GM23338 (cell line): ENCODE results near the gene CAMTA1. TPM values are rescaled to one million over a fixed set of nuclear protein-coding genes. Genes with fewer than 3 reads are reported as not detected.

Experiments
- ATAC-seq: fragments of 200-7000 bp; cut with Tn5 transposase; 3 replicates; pipeline ENCODE4 v1.9.1; 2020
- DNase-seq: peaks from one replicate; pipeline ENCODE4 v3.0.0-alpha.2; 2015; ENCODE audit warnings: low spot score
- H2AFZ ChIP-seq: fragments of 200-600 bp; sonication (generic); 2 replicates; pipeline ENCODE4 v1.8.0; 2016; ENCODE audit warnings: antibody characterized with exemption, mild to moderate bottlenecking, moderate library complexity
- H3F3A ChIP-seq: fragments of 200-600 bp; sonication (generic); replicated peaks from 2 replicates; pipeline ENCODE4 v1.8.0; 2017; ENCODE audit warnings: antibody characterized with exemption, mixed run types, low read depth
- H3K27ac ChIP-seq: fragments of 200-600 bp; sonication (generic); 2 replicates; pipeline ENCODE4 v1.6.1; 2016; ENCODE audit warnings: low read depth
- H3K27me3 ChIP-seq: fragments of 200-600 bp; sonication (generic); 2 replicates; pipeline ENCODE4 v1.8.0; 2016; ENCODE audit warnings: mild to moderate bottlenecking, mixed run types, moderate library complexity; ENCODE audit not compliant: insufficient read depth
- H3K36me3 ChIP-seq: fragments of 200-600 bp; sonication (generic); 2 replicates; pipeline ENCODE4 v1.8.0; 2016; ENCODE audit warnings: mild to moderate bottlenecking; ENCODE audit not compliant: insufficient read depth
- H3K4me1 ChIP-seq: fragments of 200-600 bp; sonication (generic); 2 replicates; pipeline ENCODE4 v1.8.0; 2016; ENCODE audit warnings: mild to moderate bottlenecking, moderate library complexity; ENCODE audit not compliant: insufficient read depth
- H3K4me2 ChIP-seq: fragments of 200-600 bp; sonication (generic); 2 replicates; pipeline ENCODE4 v1.7.1; 2017; ENCODE audit warnings: mixed run types
- H3K4me3 ChIP-seq: fragments of 200-600 bp; sonication (generic); 2 replicates; pipeline ENCODE4 v1.6.1; 2016; ENCODE audit warnings: mixed run types
- H3K79me2 ChIP-seq: fragments of 200-600 bp; sonication (generic); replicated peaks from 2 replicates; pipeline ENCODE4 v1.8.0; 2017; ENCODE audit warnings: mild to moderate bottlenecking; ENCODE audit not compliant: insufficient read depth
- H3K9me2 ChIP-seq: fragments of 200-600 bp; sonication (generic); 2 replicates; pipeline ENCODE4 v1.8.0; 2017; ENCODE audit not compliant: insufficient read depth
- H4K20me1 ChIP-seq: fragments of 200-600 bp; sonication (generic); replicated peaks from 2 replicates; pipeline ENCODE4 v1.8.0; 2017; ENCODE audit warnings: mild to moderate bottlenecking; ENCODE audit not compliant: insufficient read depth
- H3K27ac Mint-ChIP-seq: 2 replicates; pipeline ENCODE4 v1.8.0; 2020; ENCODE audit warnings: inconsistent platforms, mild to moderate bottlenecking, moderate library complexity, mixed read lengths
- H3K27me3 Mint-ChIP-seq: 3 replicates; pipeline ENCODE4 v1.8.0; 2022; ENCODE audit warnings: low read depth, mild to moderate bottlenecking, moderate library complexity, mixed read lengths, inconsistent platforms; ENCODE audit not compliant: insufficient read depth, poor library complexity
- H3K36me3 Mint-ChIP-seq: 3 replicates; pipeline ENCODE4 v1.8.0; 2021; ENCODE audit warnings: low read depth, mild to moderate bottlenecking, inconsistent platforms, moderate library complexity, mixed read lengths
- H3K4me1 Mint-ChIP-seq: 3 replicates; pipeline ENCODE4 v1.8.0; 2020; ENCODE audit warnings: mild to moderate bottlenecking, inconsistent platforms, mixed read lengths
- H3K4me3 Mint-ChIP-seq: 3 replicates; pipeline ENCODE4 v1.8.0; 2021; ENCODE audit warnings: moderate library complexity, mild to moderate bottlenecking, inconsistent platforms, mixed read lengths
- H3K9me3 Mint-ChIP-seq: 3 replicates; pipeline ENCODE4 v1.8.0; 2020; ENCODE audit warnings: moderate library complexity, mild to moderate bottlenecking, inconsistent platforms, mixed read lengths
- CREB1 ChIP-seq: fragments of 250-450 bp; sonication (Bioruptor Pico); IDR thresholded peaks from 2 replicates; pipeline ENCODE4 v1.5.0; 2020; ENCODE audit warnings: low read depth, mild to moderate bottlenecking, moderate library complexity
- ETS1 ChIP-seq: IDR thresholded peaks from 2 replicates; pipeline ENCODE4 v1.6.1; 2016; ENCODE audit warnings: antibody characterized with exemption
- EZH2 ChIP-seq: fragments of 200-600 bp; sonication (generic); IDR thresholded peaks from one replicate; pipeline ENCODE4 v1.8.0; 2017; ENCODE audit warnings: antibody characterized with exemption, mild to moderate bottlenecking, low read depth; ENCODE audit not compliant: unreplicated experiment
- EZH2phosphoT487 ChIP-seq: fragments of 200-600 bp; sonication (generic); IDR thresholded peaks from one replicate; pipeline ENCODE4 v1.8.1; 2018; ENCODE audit warnings: antibody characterized with exemption; ENCODE audit not compliant: unreplicated experiment
- JUNB ChIP-seq: IDR thresholded peaks from one replicate; pipeline ENCODE4 v1.6.1; 2016; ENCODE audit warnings: antibody characterized with exemption; ENCODE audit not compliant: unreplicated experiment
- NANOG ChIP-seq: IDR thresholded peaks from 2 replicates; pipeline ENCODE4 v1.6.1; 2016; ENCODE audit warnings: antibody characterized with exemption, borderline replicate concordance
- POLR2AphosphoS5 ChIP-seq: IDR thresholded peaks from 2 replicates; pipeline ENCODE4 v1.6.1; 2016; ENCODE audit warnings: antibody characterized with exemption, low read depth
- REST ChIP-seq: IDR thresholded peaks from one replicate; pipeline ENCODE4 v1.6.1; 2018; ENCODE audit warnings: antibody characterized with exemption; ENCODE audit not compliant: unreplicated experiment
- ZNF114 ChIP-seq: fragments of 250-450 bp; sonication (Bioruptor Pico); IDR thresholded peaks from 2 replicates; pipeline ENCODE4 v1.5.0; 2020; ENCODE audit warnings: mild to moderate bottlenecking, moderate library complexity
- ZNF331 ChIP-seq: fragments of 250-450 bp; sonication (Bioruptor Pico); IDR thresholded peaks from 2 replicates; pipeline ENCODE4 v1.5.0; 2020; ENCODE audit warnings: low read depth, mild to moderate bottlenecking, moderate library complexity
- polyA plus RNA-seq: library from polyadenylated mRNA; unstranded; fragments of >200 nt; fragmentation: Nextera tagmentation; extraction: Ambion mirVana; gene quantifications from 2 replicates; pipeline ENCODE4 v1.2.1, GENCODE V29; 2016
- total RNA-seq: library from RNA; depleted of rRNA; stranded (reverse); fragments of >200 nt; shearing (Covaris generic); gene quantifications from 2 replicates; pipeline ENCODE4 v1.2.3, GENCODE V29; 2014
- TF ChIP-seq, protein P1 (sequence below): fragments of 250-450 bp; sonication (Bioruptor Pico); IDR thresholded peaks from 2 replicates; pipeline ENCODE4 v1.5.0; 2020; ENCODE audit warnings: mild to moderate bottlenecking, moderate library complexity

Gene CAMTA1
- total and polyA plus RNA-seq, 2 experiments from 2014 or later = 115 to 519 TPM

- peak overlapping the region; percentile 29; the same call in 1 of the 2 replicates for H3K27ac Mint-ChIP-seq
- H3K4me3 ChIP-seq = no peak overlapping the region
- H4K20me1 ChIP-seq = no peaks in the 10 kb centered on the region
- DNase-seq (no peak), ATAC-seq (no peak)
- no peak overlapping the region for H3K27ac ChIP-seq
- no peaks in the 10 kb centered on the region for H3K79me2 ChIP-seq
- H3K4me3 Mint-ChIP-seq = no peak overlapping the region
- H3K4me2 ChIP-seq = no peak overlapping the region
- H3K36me3 Mint-ChIP-seq = peaks cover 14% of the 10 kb centered on the region
- H3K4me1 ChIP-seq = peaks cover 16% of the 10 kb centered on the region
- peaks cover 2% of the 10 kb centered on the region for H3K27me3 Mint-ChIP-seq
- peaks cover 26% of the 10 kb centered on the region for H3K9me3 Mint-ChIP-seq
- TF ChIP-seq NANOG = no peak
- no peak for TF ChIP-seq POLR2AphosphoS5
- TF ChIP-seq REST = no peak
- TF ChIP-seq JUNB = no peak
- TF ChIP-seq ETS1 = no peak
- no peak for TF ChIP-seq EZH2phosphoT487
- TF ChIP-seq CREB1 (CRISPR knock-in tag) = no peak
- TF ChIP-seq ZNF331 (CRISPR knock-in tag) = no peak
- TF ChIP-seq ZNF114 = no peak
- TF ChIP-seq, protein P1, sequence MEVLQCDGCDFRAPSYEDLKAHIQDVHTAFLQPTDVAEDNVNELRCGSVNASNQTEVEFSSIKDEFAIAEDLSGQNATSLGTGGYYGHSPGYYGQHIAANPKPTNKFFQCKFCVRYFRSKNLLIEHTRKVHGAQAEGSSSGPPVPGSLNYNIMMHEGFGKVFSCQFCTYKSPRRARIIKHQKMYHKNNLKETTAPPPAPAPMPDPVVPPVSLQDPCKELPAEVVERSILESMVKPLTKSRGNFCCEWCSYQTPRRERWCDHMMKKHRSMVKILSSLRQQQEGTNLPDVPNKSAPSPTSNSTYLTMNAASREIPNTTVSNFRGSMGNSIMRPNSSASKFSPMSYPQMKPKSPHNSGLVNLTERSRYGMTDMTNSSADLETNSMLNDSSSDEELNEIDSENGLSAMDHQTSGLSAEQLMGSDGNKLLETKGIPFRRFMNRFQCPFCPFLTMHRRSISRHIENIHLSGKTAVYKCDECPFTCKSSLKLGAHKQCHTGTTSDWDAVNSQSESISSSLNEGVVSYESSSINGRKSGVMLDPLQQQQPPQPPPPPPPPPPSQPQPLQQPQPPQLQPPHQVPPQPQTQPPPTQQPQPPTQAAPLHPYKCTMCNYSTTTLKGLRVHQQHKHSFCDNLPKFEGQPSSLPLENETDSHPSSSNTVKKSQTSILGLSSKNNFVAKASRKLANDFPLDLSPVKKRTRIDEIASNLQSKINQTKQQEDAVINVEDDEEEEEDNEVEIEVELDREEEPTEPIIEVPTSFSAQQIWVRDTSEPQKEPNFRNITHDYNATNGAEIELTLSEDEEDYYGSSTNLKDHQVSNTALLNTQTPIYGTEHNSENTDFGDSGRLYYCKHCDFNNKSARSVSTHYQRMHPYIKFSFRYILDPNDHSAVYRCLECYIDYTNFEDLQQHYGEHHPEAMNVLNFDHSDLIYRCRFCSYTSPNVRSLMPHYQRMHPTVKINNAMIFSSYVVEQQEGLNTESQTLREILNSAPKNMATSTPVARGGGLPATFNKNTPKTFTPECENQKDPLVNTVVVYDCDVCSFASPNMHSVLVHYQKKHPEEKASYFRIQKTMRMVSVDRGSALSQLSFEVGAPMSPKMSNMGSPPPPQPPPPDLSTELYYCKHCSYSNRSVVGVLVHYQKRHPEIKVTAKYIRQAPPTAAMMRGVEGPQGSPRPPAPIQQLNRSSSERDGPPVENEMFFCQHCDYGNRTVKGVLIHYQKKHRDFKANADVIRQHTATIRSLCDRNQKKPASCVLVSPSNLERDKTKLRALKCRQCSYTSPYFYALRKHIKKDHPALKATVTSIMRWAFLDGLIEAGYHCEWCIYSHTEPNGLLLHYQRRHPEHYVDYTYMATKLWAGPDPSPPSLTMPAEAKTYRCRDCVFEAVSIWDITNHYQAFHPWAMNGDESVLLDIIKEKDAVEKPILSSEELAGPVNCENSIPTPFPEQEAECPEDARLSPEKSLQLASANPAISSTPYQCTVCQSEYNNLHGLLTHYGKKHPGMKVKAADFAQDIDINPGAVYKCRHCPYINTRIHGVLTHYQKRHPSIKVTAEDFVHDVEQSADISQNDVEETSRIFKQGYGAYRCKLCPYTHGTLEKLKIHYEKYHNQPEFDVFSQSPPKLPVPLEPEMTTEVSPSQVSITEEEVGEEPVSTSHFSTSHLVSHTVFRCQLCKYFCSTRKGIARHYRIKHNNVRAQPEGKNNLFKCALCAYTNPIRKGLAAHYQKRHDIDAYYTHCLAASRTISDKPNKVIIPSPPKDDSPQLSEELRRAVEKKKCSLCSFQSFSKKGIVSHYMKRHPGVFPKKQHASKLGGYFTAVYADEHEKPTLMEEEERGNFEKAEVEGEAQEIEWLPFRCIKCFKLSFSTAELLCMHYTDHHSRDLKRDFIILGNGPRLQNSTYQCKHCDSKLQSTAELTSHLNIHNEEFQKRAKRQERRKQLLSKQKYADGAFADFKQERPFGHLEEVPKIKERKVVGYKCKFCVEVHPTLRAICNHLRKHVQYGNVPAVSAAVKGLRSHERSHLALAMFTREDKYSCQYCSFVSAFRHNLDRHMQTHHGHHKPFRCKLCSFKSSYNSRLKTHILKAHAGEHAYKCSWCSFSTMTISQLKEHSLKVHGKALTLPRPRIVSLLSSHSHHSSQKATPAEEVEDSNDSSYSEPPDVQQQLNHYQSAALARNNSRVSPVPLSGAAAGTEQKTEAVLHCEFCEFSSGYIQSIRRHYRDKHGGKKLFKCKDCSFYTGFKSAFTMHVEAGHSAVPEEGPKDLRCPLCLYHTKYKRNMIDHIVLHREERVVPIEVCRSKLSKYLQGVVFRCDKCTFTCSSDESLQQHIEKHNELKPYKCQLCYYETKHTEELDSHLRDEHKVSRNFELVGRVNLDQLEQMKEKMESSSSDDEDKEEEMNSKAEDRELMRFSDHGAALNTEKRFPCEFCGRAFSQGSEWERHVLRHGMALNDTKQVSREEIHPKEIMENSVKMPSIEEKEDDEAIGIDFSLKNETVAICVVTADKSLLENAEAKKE = no peak
- TF ChIP-seq EZH2 = no peak
- no peaks in the 10 kb centered on the region for H3K36me3 ChIP-seq
- no peaks in the 10 kb centered on the region for H3F3A ChIP-seq
- no peak overlapping the region for H2AFZ ChIP-seq
- no peaks in the 10 kb centered on the region for H3K27me3 ChIP-seq
- no peaks in the 10 kb centered on the region for H3K9me2 ChIP-seq
- H3K4me1 Mint-ChIP-seq = peaks cover 15% of the 10 kb centered on the region; the same call in 2 of the 3 replicates
These were observed 333.9 kb downstream of the CAMTA1 start for GRCh38 chr1:7119156-7119555.
